SU-DHL-6 (cell line): ENCODE measurements around the gene CNKSR3.

Source experiments
- H2AFZ ChIP-seq: fragments of 200-600 bp; sonication (generic); 2 replicates; pipeline ENCODE4 v1.6.1; 2014; ENCODE audit warnings: low read depth, mild to moderate bottlenecking, moderate library complexity, mixed read lengths, antibody characterized with exemption, low read length; ENCODE audit not compliant: severe bottlenecking
- H3F3A ChIP-seq: fragments of 200-600 bp; shearing (Covaris generic); 2 replicates; pipeline ENCODE4 v1.6.0; 2016; ENCODE audit warnings: antibody characterized with exemption, mild to moderate bottlenecking; ENCODE audit not compliant: insufficient read depth
- H3K27ac ChIP-seq: fragments of 200-600 bp; sonication (generic); 2 replicates; pipeline ENCODE4 v1.5.1; 2016; ENCODE audit warnings: low read depth, mild to moderate bottlenecking, low read length, moderate library complexity, mixed read lengths
- H3K27me3 ChIP-seq: fragments of 200-600 bp; sonication (generic), shearing (Covaris generic); 2 replicates; pipeline ENCODE4 v1.6.0; 2014; ENCODE audit warnings: mild to moderate bottlenecking, low read length
- H3K36me3 ChIP-seq: fragments of 200-600 bp; sonication (generic); 2 replicates; pipeline ENCODE4 v1.6.1; 2014; ENCODE audit warnings: mild to moderate bottlenecking, low read length, mixed read lengths
- H3K4me2 ChIP-seq: fragments of 300-600, 200-600 bp; shearing (Covaris generic), sonication (generic); 2 replicates; pipeline ENCODE4 v1.6.0; 2014; ENCODE audit warnings: low read length, low read depth, mild to moderate bottlenecking; ENCODE audit not compliant: poor library complexity, severe bottlenecking
- H3K4me3 ChIP-seq: fragments of 200-600 bp; sonication (generic); 2 replicates; pipeline ENCODE4 v1.5.1; 2014; ENCODE audit warnings: antibody characterized with exemption, low read length, mild to moderate bottlenecking, mixed read lengths; ENCODE audit not compliant: insufficient read depth, poor library complexity, severe bottlenecking
- H3K79me2 ChIP-seq: fragments of 200-600 bp; sonication (generic); 2 replicates; pipeline ENCODE4 v1.6.1; 2014; ENCODE audit warnings: mild to moderate bottlenecking, low read length, moderate library complexity; ENCODE audit not compliant: insufficient read depth
- H3K9ac ChIP-seq: fragments of 200-600 bp; sonication (generic); 2 replicates; pipeline ENCODE4 v1.7.0; 2014; ENCODE audit warnings: mild to moderate bottlenecking, low read length
- H3K9me2 ChIP-seq: fragments of 200-600 bp; sonication (generic); replicated peaks from 2 replicates; pipeline ENCODE4 v1.6.1; 2014; ENCODE audit warnings: low read length; ENCODE audit not compliant: insufficient read depth
- H3K9me3 ChIP-seq: fragments of 200-600 bp; sonication (generic); 2 replicates; pipeline ENCODE4 v1.6.1; 2014; ENCODE audit warnings: low read length, mixed read lengths; ENCODE audit not compliant: insufficient read depth
- H4K20me1 ChIP-seq: fragments of 200-600 bp; sonication (generic); 2 replicates; pipeline ENCODE4 v1.6.1; 2014; ENCODE audit warnings: low read depth, mild to moderate bottlenecking, antibody characterized with exemption, low read length, moderate library complexity, mixed read lengths
- CTCF ChIP-seq: fragments of 200-600 bp; sonication (generic); IDR thresholded peaks from one replicate; pipeline ENCODE4 v1.5.1; 2017; ENCODE audit warnings: antibody characterized with exemption, mild to moderate bottlenecking, low read length, moderate library complexity; ENCODE audit not compliant: insufficient read depth, poor library complexity, severe bottlenecking
- EZH2phosphoT487 ChIP-seq: fragments of 200-600 bp; sonication (generic), shearing (Covaris generic); conservative IDR thresholded peaks from 2 replicates; pipeline ENCODE4 v1.6.1; 2018; ENCODE audit warnings: mild to moderate bottlenecking, antibody characterized with exemption, low read length, moderate library complexity, mixed read lengths

CNKSR3 gene

GRCh38 chr6:154445417-154445816 lies 65.1 kb downstream of the CNKSR3 start:
- TF ChIP-seq CTCF (no peak), EZH2phosphoT487 (no peak)
- Histone ChIP-seq H3K4me2 (no peak overlapping the region), H3K27ac (no peak overlapping the region), H3K27me3 (no peaks in the 10 kb centered on the region), H3K9ac (no peak overlapping the region), H3K9me3 (no peaks in the 10 kb centered on the region), H3K9me2 (no peaks in the 10 kb centered on the region), H3K4me3 (no peak overlapping the region), H3K79me2 (no peaks in the 10 kb centered on the region), H3K36me3 (no peaks in the 10 kb centered on the region), H4K20me1 (no peaks in the 10 kb centered on the region), H3F3A (no peaks in the 10 kb centered on the region), H2AFZ (no peak overlapping the region)

- Histone ChIP-seq H3K79me2 (no peaks in the 10 kb centered on the region), H2AFZ (no peak overlapping the region), H4K20me1 (no peaks in the 10 kb centered on the region), H3K4me2 (no peak overlapping the region), H3K9ac (no peak overlapping the region), H3F3A (no peaks in the 10 kb centered on the region), H3K9me3 (no peaks in the 10 kb centered on the region), H3K27ac (no peak overlapping the region), H3K4me3 (no peak overlapping the region), H3K36me3 (no peaks in the 10 kb centered on the region), H3K9me2 (no peaks in the 10 kb centered on the region), H3K27me3 (no peaks in the 10 kb centered on the region)
- TF ChIP-seq CTCF (no peak), EZH2phosphoT487 (no peak)
Observed at GRCh38 chr6:154441995-154442310, 68.5 kb downstream of the CNKSR3 start.

GRCh38 chr6:154440422-154441043 lies 70.0 kb downstream of the CNKSR3 start:
- H3K9me2 ChIP-seq = no peaks in the 10 kb centered on the region
- no peak overlapping the region for H3K9ac ChIP-seq
- TF ChIP-seq CTCF (no peak), EZH2phosphoT487 (no peak)
- H3K4me3 ChIP-seq = no peak overlapping the region
- no peak overlapping the region for H2AFZ ChIP-seq
- no peaks in the 10 kb centered on the region for H3F3A ChIP-seq
- no peak overlapping the region for H3K27ac ChIP-seq
- H3K79me2 ChIP-seq = no peaks in the 10 kb centered on the region
- H4K20me1 ChIP-seq = no peaks in the 10 kb centered on the region
- H3K9me3 ChIP-seq = no peaks in the 10 kb centered on the region
- no peaks in the 10 kb centered on the region for H3K27me3 ChIP-seq
- no peak overlapping the region for H3K4me2 ChIP-seq
- H3K36me3 ChIP-seq = no peaks in the 10 kb centered on the region
